ENCODE data around the gene MOV10. TPM values are rescaled to one million over a fixed set of nuclear protein-coding genes. Genes with fewer than 3 reads are reported as not detected.
"Not testable (repeated sequence)": the region's sequence is repeated elsewhere in the genome, so short reads cannot be mapped to it uniquely, and the experiment has no call there.

The MOV10 gene
- total RNA-seq, 1 donor: 38.7 TPM

DNA sequence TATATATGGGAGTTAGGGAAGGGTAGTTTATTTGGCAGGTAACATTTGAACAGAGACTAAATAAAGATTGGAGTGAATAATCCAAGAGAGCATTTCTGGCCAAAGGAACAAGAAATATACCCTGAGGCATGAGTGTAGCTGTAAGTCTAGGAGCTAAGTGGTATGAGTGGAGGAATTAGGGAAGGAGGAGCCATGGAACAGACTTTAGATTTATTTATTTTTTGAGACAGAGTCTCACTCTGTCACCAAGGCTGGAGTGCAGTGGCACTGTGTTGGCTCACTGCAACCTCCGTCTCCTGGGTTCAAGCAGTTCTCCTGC, 36.4 kb upstream of the MOV10 start:
- Histone ChIP-seq H3K4me3 (ENCODE audit: insufficient read depth, low read length) (no peak overlapping the region), H3K27ac (ENCODE audit: low read depth, low read length) (peak overlapping the region; percentile 38), H3K4me2 (ENCODE audit: insufficient read depth, low read length) (no peak overlapping the region), H3K27me3 (ENCODE audit: insufficient read depth, low read length) (no peaks in the 10 kb centered on the region), H3K4me1 (ENCODE audit: insufficient read depth, low read length) (peaks cover 20% of the 10 kb centered on the region), H2AFZ (ENCODE audit: low read length) (no peak overlapping the region), H4K20me1 (ENCODE audit: insufficient read depth, low read length) (peaks cover 44% of the 10 kb centered on the region), H3K36me3 (ENCODE audit: insufficient read depth, low read length) (no peaks in the 10 kb centered on the region), H3K79me2 (ENCODE audit: insufficient read depth, low read length) (peaks cover 85% of the 10 kb centered on the region), H3K9me3 (ENCODE audit: low read depth, low read length) (no peaks in the 10 kb centered on the region)
- TF ChIP-seq, protein P1, sequence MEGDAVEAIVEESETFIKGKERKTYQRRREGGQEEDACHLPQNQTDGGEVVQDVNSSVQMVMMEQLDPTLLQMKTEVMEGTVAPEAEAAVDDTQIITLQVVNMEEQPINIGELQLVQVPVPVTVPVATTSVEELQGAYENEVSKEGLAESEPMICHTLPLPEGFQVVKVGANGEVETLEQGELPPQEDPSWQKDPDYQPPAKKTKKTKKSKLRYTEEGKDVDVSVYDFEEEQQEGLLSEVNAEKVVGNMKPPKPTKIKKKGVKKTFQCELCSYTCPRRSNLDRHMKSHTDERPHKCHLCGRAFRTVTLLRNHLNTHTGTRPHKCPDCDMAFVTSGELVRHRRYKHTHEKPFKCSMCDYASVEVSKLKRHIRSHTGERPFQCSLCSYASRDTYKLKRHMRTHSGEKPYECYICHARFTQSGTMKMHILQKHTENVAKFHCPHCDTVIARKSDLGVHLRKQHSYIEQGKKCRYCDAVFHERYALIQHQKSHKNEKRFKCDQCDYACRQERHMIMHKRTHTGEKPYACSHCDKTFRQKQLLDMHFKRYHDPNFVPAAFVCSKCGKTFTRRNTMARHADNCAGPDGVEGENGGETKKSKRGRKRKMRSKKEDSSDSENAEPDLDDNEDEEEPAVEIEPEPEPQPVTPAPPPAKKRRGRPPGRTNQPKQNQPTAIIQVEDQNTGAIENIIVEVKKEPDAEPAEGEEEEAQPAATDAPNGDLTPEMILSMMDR (IDR thresholded peaks at IDR 0.05; ENCODE audit: extremely low read depth, low read depth, low read length): no peak
- no peak for DNase-seq (ENCODE audit: insufficient read length, low spot score, missing footprints)

DNA sequence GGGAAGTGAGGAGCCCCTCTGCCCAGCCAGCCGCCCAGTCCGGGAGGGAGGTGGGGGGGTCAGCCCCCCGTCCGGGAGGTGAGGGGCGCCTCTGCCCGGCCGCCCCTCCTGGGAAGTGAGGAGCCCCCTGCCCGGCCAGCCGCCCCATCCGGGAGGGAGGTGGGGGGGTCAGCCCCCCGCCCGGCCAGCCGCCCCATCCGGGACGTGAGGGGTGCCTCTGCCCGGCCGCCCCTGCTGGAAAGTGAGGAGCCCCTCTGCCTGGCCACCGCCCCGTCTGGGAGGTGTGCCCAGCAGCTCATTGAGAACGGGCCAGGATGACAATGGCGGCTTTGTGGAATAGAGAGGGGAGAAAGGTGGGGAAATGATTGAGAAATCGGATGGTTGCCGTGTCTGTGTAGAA, 34.0 kb upstream of the MOV10 start:
- not testable (repeated sequence) for H3K4me2 ChIP-seq (ENCODE audit: insufficient read depth, low read length); H3K27me3 ChIP-seq (ENCODE audit: insufficient read depth, low read length); H3K27ac ChIP-seq (ENCODE audit: low read depth, low read length); DNase-seq (ENCODE audit: insufficient read length, low spot score, missing footprints); H3K36me3 ChIP-seq (ENCODE audit: insufficient read depth, low read length); H3K9me3 ChIP-seq (ENCODE audit: low read depth, low read length); H3K4me3 ChIP-seq (ENCODE audit: insufficient read depth, low read length); H2AFZ ChIP-seq (ENCODE audit: low read length)
- peaks cover 20% of the 10 kb centered on the region for H3K4me1 ChIP-seq (ENCODE audit: insufficient read depth, low read length)
- H3K79me2 ChIP-seq (ENCODE audit: insufficient read depth, low read length): peaks cover 85% of the 10 kb centered on the region
- H4K20me1 ChIP-seq (ENCODE audit: insufficient read depth, low read length): peaks cover 40% of the 10 kb centered on the region

DNA sequence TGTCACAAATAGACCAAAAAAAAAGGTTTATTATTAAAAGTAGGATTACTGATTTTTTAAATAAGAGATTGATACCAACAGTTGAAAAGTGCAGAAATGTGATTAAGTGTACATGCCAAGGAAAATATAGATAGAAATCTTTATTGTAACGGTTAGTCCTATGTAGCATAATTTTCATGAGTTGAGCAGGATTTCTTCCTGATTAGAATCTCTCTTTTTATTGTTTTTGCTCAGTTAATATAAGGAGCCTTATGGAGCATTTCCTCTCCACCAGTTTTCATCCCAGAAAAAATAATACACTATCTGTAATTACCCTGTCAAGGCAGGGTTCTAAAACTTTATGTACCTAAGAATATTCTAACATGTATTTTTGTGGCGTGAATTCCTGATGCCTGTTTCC, 31.4 kb upstream of the MOV10 start:
- no peak for DNase-seq (ENCODE audit: insufficient read length, low spot score, missing footprints)
- peaks cover 22% of the 10 kb centered on the region for H3K36me3 ChIP-seq (ENCODE audit: insufficient read depth, low read length)
- H3K4me2 ChIP-seq (ENCODE audit: insufficient read depth, low read length): no peak overlapping the region

DNA sequence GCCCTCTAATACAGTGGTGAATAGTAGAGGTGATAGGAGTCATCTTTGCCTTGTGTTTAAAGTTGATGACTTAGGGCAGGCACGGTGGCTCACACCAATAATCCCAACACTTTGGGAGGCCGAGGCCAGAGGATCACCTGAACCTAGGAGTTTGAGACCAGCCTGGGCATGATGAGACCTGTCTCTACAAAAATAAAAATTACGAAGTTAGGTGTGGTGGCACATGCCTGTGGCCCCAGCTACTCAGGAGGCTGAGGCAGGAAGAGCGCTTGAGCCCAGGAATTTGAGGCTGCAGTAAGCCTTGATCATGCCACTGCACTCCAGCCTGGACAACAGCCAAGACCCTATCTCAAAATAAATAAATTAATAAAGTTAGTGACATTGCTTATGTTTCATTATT, 28.2 kb upstream of the MOV10 start:
- H3K9me3 ChIP-seq (ENCODE audit: low read depth, low read length): no peaks in the 10 kb centered on the region
- DNase-seq (ENCODE audit: insufficient read length, low spot score, missing footprints): no peak
- TF ChIP-seq, protein P1 (IDR thresholded peaks at IDR 0.05; ENCODE audit: extremely low read depth, low read depth, low read length): no peak
- H3K27ac ChIP-seq (ENCODE audit: low read depth, low read length): no peak overlapping the region
- H3K79me2 ChIP-seq (ENCODE audit: insufficient read depth, low read length): peaks cover 98% of the 10 kb centered on the region
- no peaks in the 10 kb centered on the region for H3K4me1 ChIP-seq (ENCODE audit: insufficient read depth, low read length)
- H3K4me3 ChIP-seq (ENCODE audit: insufficient read depth, low read length): no peak overlapping the region
- peaks cover 53% of the 10 kb centered on the region for H3K36me3 ChIP-seq (ENCODE audit: insufficient read depth, low read length)
- peaks cover 39% of the 10 kb centered on the region for H4K20me1 ChIP-seq (ENCODE audit: insufficient read depth, low read length)
- H3K4me2 ChIP-seq (ENCODE audit: insufficient read depth, low read length): no peak overlapping the region
- H3K27me3 ChIP-seq (ENCODE audit: insufficient read depth, low read length): no peaks in the 10 kb centered on the region
- no peak overlapping the region for H2AFZ ChIP-seq (ENCODE audit: low read length)

More for the DNA sequence above, 31.4 kb upstream of the MOV10 start:
- Histone ChIP-seq H3K4me1 (ENCODE audit: insufficient read depth, low read length) (no peaks in the 10 kb centered on the region), H3K27me3 (ENCODE audit: insufficient read depth, low read length) (no peaks in the 10 kb centered on the region), H3K9me3 (ENCODE audit: low read depth, low read length) (no peaks in the 10 kb centered on the region), H3K27ac (ENCODE audit: low read depth, low read length) (no peak overlapping the region), H2AFZ (ENCODE audit: low read length) (no peak overlapping the region), H3K4me3 (ENCODE audit: insufficient read depth, low read length) (no peak overlapping the region), H4K20me1 (ENCODE audit: insufficient read depth, low read length) (peaks cover 41% of the 10 kb centered on the region), H3K79me2 (ENCODE audit: insufficient read depth, low read length) (peaks cover 87% of the 10 kb centered on the region)
- TF ChIP-seq, protein P1 (IDR thresholded peaks at IDR 0.05; ENCODE audit: extremely low read depth, low read depth, low read length): no peak
